DMS53 treated with DMSO at 0.1 percent for 48 hours (cell line): ENCODE measurements around the gene ZC3H15.

Experiments used
- DNase-seq: peaks from one replicate; lab custom pipeline; 2025; ENCODE audit not compliant: unreplicated experiment; lab: John Stamatoyannopoulos, UW

The ZC3H15 gene

DNA sequence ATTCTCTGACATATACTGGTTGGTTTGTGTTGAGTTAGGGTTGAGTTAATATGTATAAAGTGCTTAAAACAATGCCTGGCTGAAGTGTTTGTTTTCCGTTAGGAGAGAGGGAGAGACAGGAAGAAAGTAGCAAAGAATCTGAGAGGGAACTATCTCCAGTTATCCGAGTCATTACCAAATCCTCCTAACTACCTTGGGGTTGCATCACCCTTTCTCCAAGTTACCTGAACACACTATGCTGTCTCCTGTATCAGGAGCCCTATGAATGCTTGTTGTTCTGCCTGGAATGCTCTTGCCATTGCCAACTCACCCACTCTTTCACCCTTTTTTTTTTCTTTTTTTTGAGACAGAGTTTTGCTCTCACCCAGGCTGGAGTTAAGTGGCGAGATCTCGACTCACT is 55.9 kb downstream of the ZC3H15 start:
- no peak for DNase-seq

- DNase-seq = no peak
These were observed 57.6 kb downstream of the ZC3H15 start for GRCh38 chr2:186543561-186544131.

GRCh38 chr2:186544255-186544675 is 58.2 kb downstream of the ZC3H15 start:
- DNase-seq = peak; percentile 43

GRCh38 chr2:186546846-186547245 is 60.8 kb downstream of the ZC3H15 start:
- DNase-seq = no peak

DNA sequence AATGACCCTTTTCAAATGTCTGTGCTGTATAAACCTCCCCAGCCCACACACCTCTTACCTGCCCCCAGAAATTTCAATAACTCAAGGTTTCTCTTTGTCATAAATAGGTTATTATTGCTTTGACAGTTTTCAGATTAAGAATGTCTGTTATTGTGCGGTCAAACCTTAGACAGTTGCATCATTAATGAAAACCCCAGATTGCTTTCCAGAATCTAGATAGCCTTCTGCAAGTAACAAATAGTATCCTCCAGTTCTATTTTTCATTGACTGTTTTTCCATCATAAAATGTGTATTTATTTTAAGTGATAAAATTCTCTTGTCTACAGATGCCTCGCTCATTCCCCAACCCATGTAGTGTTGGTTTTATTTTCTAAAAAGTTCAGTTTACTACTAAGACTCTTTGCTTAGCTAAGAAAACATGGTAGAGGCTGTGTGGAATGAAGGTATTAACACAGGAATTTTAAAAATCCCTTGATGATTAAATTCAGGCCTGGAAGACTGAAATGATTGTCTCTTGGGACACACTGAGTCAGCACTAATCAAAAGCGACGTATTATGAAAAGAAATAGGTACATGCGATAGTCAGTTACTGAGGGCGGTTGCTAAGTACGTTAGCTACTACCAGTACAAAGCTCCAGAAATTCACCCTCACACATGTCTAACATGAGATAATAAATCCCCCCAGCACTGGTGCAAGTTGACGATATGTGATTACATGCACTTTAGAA is 65.4 kb downstream of the ZC3H15 start:
- DNase-seq = no peak

- no peak for DNase-seq
These were observed 68.4 kb downstream of the ZC3H15 start for GRCh38 chr2:186554429-186554828.

GRCh38 chr2:186554850-186555671 is 69.0 kb downstream of the ZC3H15 start:
- DNase-seq = no peak

- no peak for DNase-seq
These were observed 72.6 kb downstream of the ZC3H15 start for GRCh38 chr2:186558512-186559276.
